NB4 (cell line): ENCODE measurements around the gene SPACA4.

Experiments used
- DNase-seq: peaks from one replicate; pipeline ENCODE4 v3.0.0; 2010; ENCODE audit warnings: low read depth
- H3K4me3 ChIP-seq: one replicate; pipeline ENCODE4 v1.5.1; 2011; ENCODE audit warnings: mild to moderate bottlenecking, low read depth, low read length, moderate library complexity
- CTCF ChIP-seq: IDR thresholded peaks from one replicate; pipeline ENCODE4 v1.5.1; 2012; ENCODE audit warnings: low read depth, low read length
- MYC ChIP-seq: IDR thresholded peaks from 2 replicates; pipeline ENCODE4 v1.6.1; 2011; ENCODE audit warnings: low read depth, low read length
- POLR2A ChIP-seq: IDR thresholded peaks from 2 replicates; pipeline ENCODE4 v1.6.1; 2011; ENCODE audit warnings: mild to moderate bottlenecking; ENCODE audit not compliant: insufficient read length; ENCODE audit errors: extremely low read depth
- TF ChIP-seq, protein P1 (sequence below): IDR thresholded peaks from 2 replicates; pipeline ENCODE4 v1.6.1; 2011; ENCODE audit warnings: low read depth, low read length

The SPACA4 gene

GRCh38 chr19:48578891-48579290 lies 27.7 kb upstream of the SPACA4 start:
- no peak for TF ChIP-seq POLR2A
- TF ChIP-seq, protein P1, sequence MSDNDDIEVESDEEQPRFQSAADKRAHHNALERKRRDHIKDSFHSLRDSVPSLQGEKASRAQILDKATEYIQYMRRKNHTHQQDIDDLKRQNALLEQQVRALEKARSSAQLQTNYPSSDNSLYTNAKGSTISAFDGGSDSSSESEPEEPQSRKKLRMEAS: 0 out of 2 replicates have a peak, but pooled peaks have one; percentile 20
- DNase-seq: no peak
- no peak overlapping the region for H3K4me3 ChIP-seq

DNA sequence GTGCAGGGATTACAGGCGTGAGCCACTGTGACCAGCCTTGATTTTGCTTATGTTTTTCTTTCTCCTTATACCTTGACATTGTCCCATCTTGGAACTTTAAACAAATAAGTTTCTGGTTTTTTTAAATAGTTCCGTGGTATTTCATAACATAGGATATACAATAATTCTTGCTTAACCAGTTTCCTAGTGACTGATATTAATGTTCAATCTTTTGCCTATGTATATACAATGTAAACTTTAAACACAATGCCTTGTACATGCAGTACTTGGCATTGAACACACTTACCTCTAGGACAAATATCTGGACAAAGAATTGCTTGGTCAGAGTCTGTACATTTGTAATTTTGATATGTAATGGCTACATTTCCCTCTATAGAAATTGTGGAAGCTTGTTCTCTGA lies 24.4 kb upstream of the SPACA4 start:
- no peak overlapping the region for H3K4me3 ChIP-seq
- no peak for DNase-seq
- TF ChIP-seq MYC: no peak
- no peak for TF ChIP-seq CTCF
- TF ChIP-seq, protein P1: no peak
- no peak for TF ChIP-seq POLR2A

- TF ChIP-seq MYC: no peak
- TF ChIP-seq CTCF: no peak
- TF ChIP-seq, protein P1: no peak
- no peak for TF ChIP-seq POLR2A
- DNase-seq: no peak
- H3K4me3 ChIP-seq: no peak overlapping the region
Observed at GRCh38 chr19:48587387-48587786, 19.2 kb upstream of the SPACA4 start.

- peak; percentile 100 for DNase-seq
- H3K4me3 ChIP-seq: peak overlapping the region; percentile 18
Observed at GRCh38 chr19:48588670-48589401, 17.7 kb upstream of the SPACA4 start.

DNA sequence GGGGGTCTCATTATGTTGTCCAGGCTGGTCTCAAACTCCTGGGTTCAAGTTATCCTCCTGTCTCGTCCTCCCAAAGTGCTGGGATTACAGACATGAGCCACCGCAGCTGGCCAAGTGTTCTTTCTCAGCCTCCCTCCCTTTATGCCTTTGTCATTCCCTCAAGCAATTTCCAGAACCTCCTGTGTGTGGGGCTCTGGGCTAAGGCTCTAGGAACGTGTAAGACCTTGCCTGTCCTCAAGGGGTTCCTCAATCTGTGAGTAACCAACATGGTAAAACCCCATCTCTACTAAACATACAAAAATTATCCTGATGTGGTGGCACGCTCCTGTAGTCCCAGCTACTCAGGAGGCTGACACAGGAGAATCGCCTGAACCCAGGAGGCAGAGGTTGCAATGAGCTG lies 15.5 kb upstream of the SPACA4 start:
- H3K4me3 ChIP-seq: no peak overlapping the region
- peak; percentile 81 for DNase-seq
- TF ChIP-seq, protein P1: no peak
- TF ChIP-seq CTCF (peak; percentile 65), MYC (0 out of 2 replicates have a peak, but pooled peaks have one; percentile 23), POLR2A (no peak)

More at GRCh38 chr19:48588670-48589401, 17.7 kb upstream of the SPACA4 start:
- TF ChIP-seq, protein P1: peak; percentile 89
- TF ChIP-seq MYC: peak; percentile 86
- peak; percentile 48 for TF ChIP-seq POLR2A
- peak; percentile 100 for TF ChIP-seq CTCF

GRCh38 chr19:48595171-48595570 lies 11.4 kb upstream of the SPACA4 start:
- TF ChIP-seq CTCF: no peak
- TF ChIP-seq, protein P1: no peak
- no peak for TF ChIP-seq MYC
- no peak for TF ChIP-seq POLR2A
- DNase-seq: no peak
- H3K4me3 ChIP-seq: no peak overlapping the region
